ENCODE results near the gene C1orf122. TPM values are rescaled to one million over a fixed set of nuclear protein-coding genes. Genes with fewer than 3 reads are reported as not detected.

C1orf122 gene
- total RNA-seq (10 to 100 TPM; 10.9 to 13.2 TPM), total RNA-seq (5.2 to 42.4 (median 11.5) reads per million in 172 experiments)
- polyA plus RNA-seq (2013, experiment 1 of 2) = 16.4 TPM
- 16.6 TPM for polyA plus RNA-seq (2013, experiment 2 of 2)

DNA sequence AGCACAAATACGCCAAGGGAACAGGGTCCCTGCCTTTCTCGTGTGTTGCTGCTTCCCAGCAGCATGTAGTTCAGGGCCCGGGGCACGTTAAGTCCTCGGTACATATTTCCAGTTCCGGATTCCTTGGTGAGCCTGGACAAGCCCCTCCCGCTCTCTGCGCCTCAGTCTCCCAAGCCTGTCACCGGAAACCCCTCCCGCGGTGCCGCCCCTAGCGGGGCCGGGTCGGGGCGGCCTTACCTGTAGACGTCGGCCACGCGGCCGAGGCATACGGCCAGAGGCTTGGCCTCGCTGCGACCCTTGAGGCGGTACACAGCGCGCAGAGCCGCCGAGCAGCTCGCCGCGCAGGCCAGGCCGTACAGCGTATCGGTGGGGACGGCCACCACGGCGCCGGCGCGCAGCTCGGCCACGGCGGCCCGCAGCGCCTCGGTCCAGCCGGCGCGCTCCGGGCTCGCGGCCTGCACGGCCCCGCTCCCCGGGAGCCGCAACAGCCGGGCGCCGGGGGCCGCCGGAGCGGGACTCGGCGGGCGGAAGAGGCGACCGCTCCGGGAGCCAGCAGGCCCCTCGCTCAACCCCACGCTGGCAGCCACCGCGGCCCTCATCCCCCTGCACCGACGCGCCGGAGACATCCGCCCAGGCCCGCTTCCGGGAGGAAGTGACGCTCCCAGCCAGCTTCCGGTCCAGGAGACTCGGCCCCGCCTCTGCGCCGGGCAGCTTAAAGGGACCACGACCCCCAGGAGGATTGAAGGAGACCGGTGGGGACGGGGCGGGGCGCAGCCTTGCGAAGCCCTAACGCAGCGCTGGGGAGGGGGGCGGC lies at the start of gene C1orf122, which contains the start of gene YRDC:
C1orf122 (plus strand) TSS at position 236 of the 814 bp plus-strand sequence. CDS start 615 bp downstream, outside the sequence.
YRDC (minus strand) TSS at position 654 of the 814 bp plus-strand sequence; CDS start at position 626, 28 bp downstream.
- TF ChIP-seq, protein P1, sequence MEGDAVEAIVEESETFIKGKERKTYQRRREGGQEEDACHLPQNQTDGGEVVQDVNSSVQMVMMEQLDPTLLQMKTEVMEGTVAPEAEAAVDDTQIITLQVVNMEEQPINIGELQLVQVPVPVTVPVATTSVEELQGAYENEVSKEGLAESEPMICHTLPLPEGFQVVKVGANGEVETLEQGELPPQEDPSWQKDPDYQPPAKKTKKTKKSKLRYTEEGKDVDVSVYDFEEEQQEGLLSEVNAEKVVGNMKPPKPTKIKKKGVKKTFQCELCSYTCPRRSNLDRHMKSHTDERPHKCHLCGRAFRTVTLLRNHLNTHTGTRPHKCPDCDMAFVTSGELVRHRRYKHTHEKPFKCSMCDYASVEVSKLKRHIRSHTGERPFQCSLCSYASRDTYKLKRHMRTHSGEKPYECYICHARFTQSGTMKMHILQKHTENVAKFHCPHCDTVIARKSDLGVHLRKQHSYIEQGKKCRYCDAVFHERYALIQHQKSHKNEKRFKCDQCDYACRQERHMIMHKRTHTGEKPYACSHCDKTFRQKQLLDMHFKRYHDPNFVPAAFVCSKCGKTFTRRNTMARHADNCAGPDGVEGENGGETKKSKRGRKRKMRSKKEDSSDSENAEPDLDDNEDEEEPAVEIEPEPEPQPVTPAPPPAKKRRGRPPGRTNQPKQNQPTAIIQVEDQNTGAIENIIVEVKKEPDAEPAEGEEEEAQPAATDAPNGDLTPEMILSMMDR (IDR thresholded peaks at IDR 0.05) = no peak
- H3K27me3 Mint-ChIP-seq = no peaks in the 10 kb centered on the region
- no peaks in the 10 kb centered on the region for H3K9me3 Mint-ChIP-seq
- no peaks in the 10 kb centered on the region for H3K27me3 ChIP-seq (ENCODE audit: control insufficient read depth in 1 of 2, insufficient read depth in 2 of 2, low read length in 2 of 2)
- peaks cover 63% of the 10 kb centered on the region for H3K36me3 Mint-ChIP-seq (ENCODE audit: low read depth)
- peak within 1 kb of the TSS; percentile 97 for H3K4me3 Mint-ChIP-seq
- H3K4me1 ChIP-seq (ENCODE audit: insufficient read depth, low read length) = peaks cover 35% of the 10 kb centered on the region
- H3K36me3 ChIP-seq (ENCODE audit: insufficient read depth, low read length) = peaks cover 40% of the 10 kb centered on the region
- peak within 1 kb of the TSS; percentile 82 for H3K4me3 ChIP-seq (ENCODE audit: low read length)
- intact Hi-C loops (cut with DNase I, micrococcal nuclease) = loop anchor here (1.0 to 5.0 kb wide), 8 partner anchors 52 to 253 kb away; partner anchors contain the start of genes CDCA8 (in 2 of the 2), GNL2 (in 1 of the 2), INPP5B (in 1 of the 2) and MTF1 (in 1 of the 2)
- ChIA-PET POLR2A (interaction anchor here (0.7 to 3.5 kb wide), 14 partner anchors 9 to 329 kb away, joined by 3 to 32 read pairs (median 4); partner anchors contain the start of genes MEAF6, MTF1 and UTP11), CTCF (interaction anchor here (1.2 to 2.4 kb wide), 2 partner anchors 52 to 116 kb away, joined by 4 to 13 read pairs; partner anchors contain the start of genes CDCA8 and MTF1)
- no peaks in the 10 kb centered on the region for H3K9me3 ChIP-seq (ENCODE audit: control insufficient read depth in 1 of 2, insufficient read depth in 1 of 2, low read length in 2 of 2)
- peak; percentile 89 for ATAC-seq (ENCODE audit: poor library complexity)
- DNase-seq = peak; percentile 85 to 95 (median 90)
- peak within 1 kb of the TSS; percentile 85 for H3K27ac ChIP-seq (ENCODE audit: low read depth in 1 of 2, low read length in 2 of 2)
- H3K27ac Mint-ChIP-seq = peak within 1 kb of the TSS; percentile 97
- H3K4me1 Mint-ChIP-seq (ENCODE audit: low read depth) = peaks cover 44% of the 10 kb centered on the region

DNA sequence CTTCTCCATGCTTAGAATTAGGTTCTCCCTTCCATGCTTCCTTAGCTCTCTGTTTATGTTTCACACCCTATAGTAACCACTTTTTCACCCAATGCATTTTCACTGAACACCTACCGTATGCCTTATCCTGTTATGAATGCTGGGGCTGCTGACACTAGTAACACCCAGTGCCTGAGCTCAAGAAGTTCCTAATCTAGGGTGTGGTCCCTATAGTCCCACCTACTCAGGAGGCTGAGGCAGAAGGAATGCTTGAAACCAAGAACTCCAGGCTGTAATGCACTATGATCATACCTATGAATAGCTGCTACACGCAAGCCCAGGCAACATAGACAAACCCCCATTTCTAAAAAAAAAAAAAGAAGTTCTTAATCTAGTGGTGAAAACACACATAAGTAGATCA lies 48.1 kb upstream of the C1orf122 start:
- Mint-ChIP-seq H3K9me3 (no peaks in the 10 kb centered on the region), H3K4me1 (ENCODE audit: low read depth) (no peaks in the 10 kb centered on the region), H3K4me3 (no peak overlapping the region), H3K27ac (no peak overlapping the region), H3K27me3 (peaks cover 45% of the 10 kb centered on the region), H3K36me3 (ENCODE audit: low read depth) (no peaks in the 10 kb centered on the region)
- H3K4me1 ChIP-seq (ENCODE audit: insufficient read depth, low read length) = no peaks in the 10 kb centered on the region
- H3K27me3 ChIP-seq (ENCODE audit: control insufficient read depth in 1 of 2, insufficient read depth in 2 of 2, low read length in 2 of 2) = peaks cover 44 to 71% of the 10 kb centered on the region in 2 experiments
- no peak for ATAC-seq (ENCODE audit: poor library complexity)
- no peak overlapping the region for H3K27ac ChIP-seq (ENCODE audit: low read depth in 1 of 2, low read length in 2 of 2)
- TF ChIP-seq, protein P1 (IDR thresholded peaks at IDR 0.05) = no peak
- no peaks in the 10 kb centered on the region for H3K36me3 ChIP-seq (ENCODE audit: insufficient read depth, low read length)
- H3K4me3 ChIP-seq (ENCODE audit: low read length) = no peak overlapping the region
- intact Hi-C loops (cut with DNase I, micrococcal nuclease) = no loop called here
- POLR2A ChIA-PET = no interaction called here
- CTCF ChIA-PET = no interaction called here
- H3K9me3 ChIP-seq (ENCODE audit: control insufficient read depth in 1 of 2, insufficient read depth in 1 of 2, low read length in 2 of 2) = peaks cover 0 to 17% of the 10 kb centered on the region in 2 experiments
- DNase-seq = no peak

DNA sequence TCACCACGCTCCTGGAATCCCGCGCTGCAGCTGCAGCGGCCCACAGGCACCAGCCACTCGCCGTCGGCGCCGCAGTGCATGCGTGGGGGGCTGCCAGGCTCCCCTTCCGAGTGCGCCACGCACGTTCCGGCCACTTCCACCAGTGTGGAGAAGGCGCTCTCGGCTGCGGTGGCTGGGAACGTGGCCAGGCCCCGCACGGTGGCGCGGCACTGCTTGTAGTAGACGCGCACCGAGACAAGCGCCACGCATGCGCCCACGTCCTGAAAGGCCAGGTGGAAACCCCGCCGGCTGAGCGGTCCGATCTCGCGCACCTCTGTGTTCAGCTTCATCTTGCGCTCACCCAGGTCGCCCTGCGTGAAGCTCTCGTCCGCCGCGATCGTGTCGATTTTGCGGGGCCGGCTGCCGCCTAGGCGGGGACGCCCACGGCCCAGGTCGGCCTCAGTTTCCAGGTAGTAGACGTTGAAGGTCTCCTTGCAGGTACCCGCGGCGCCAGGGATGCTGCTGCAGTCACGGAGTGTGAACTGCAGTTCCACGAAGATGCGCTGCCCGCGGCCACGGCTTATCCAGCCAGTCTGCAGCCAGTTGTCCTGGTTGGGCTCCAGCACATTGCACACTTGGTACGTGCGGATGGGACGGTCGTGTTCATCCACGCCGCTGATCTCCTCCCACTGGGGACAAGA lies 46.0 kb upstream of the C1orf122 start:
- Mint-ChIP-seq H3K27me3 (peaks cover 47% of the 10 kb centered on the region), H3K9me3 (no peaks in the 10 kb centered on the region), H3K4me3 (no peak overlapping the region), H3K27ac (no peak overlapping the region), H3K36me3 (ENCODE audit: low read depth) (no peaks in the 10 kb centered on the region), H3K4me1 (ENCODE audit: low read depth) (peaks cover 4% of the 10 kb centered on the region)
- no peak overlapping the region for H3K4me3 ChIP-seq (ENCODE audit: low read length)
- CTCF ChIA-PET = no interaction called here
- TF ChIP-seq, protein P1 (IDR thresholded peaks at IDR 0.05) = no peak
- no peaks in the 10 kb centered on the region for H3K36me3 ChIP-seq (ENCODE audit: insufficient read depth, low read length)
- H3K9me3 ChIP-seq (ENCODE audit: control insufficient read depth in 1 of 2, insufficient read depth in 1 of 2, low read length in 2 of 2) = peaks cover 0 to 35% of the 10 kb centered on the region in 2 experiments
- ATAC-seq (ENCODE audit: poor library complexity) = no peak
- peaks cover 51 to 72% of the 10 kb centered on the region in 2 experiments for H3K27me3 ChIP-seq (ENCODE audit: control insufficient read depth in 1 of 2, insufficient read depth in 2 of 2, low read length in 2 of 2)
- no peak overlapping the region for H3K27ac ChIP-seq (ENCODE audit: low read depth in 1 of 2, low read length in 2 of 2)
- intact Hi-C loops (cut with DNase I, micrococcal nuclease) = no loop called here
- no peak for DNase-seq
- peaks cover 13% of the 10 kb centered on the region for H3K4me1 ChIP-seq (ENCODE audit: insufficient read depth, low read length)
- POLR2A ChIA-PET = no interaction called here

Measured in CD4-positive, alpha-beta T cell (primary cell).